GM21367 (cell line): ENCODE results near the gene RGS7BP.
"Not testable (repeated sequence)": the region's sequence is repeated elsewhere in the genome, so short reads cannot be mapped to it uniquely, and the experiment has no call there.

Experiments used
- ATAC-seq: cut with Tn5 transposase; IDR thresholded peaks from one replicate; pipeline ENCODE4 v1.9.1; 2021; ENCODE audit not compliant: unreplicated experiment

Gene RGS7BP

GRCh38 chr5:64557911-64558310 lies 52.1 kb downstream of the RGS7BP start:
- ATAC-seq = no peak

GRCh38 chr5:64558641-64559040 lies 52.8 kb downstream of the RGS7BP start:
- ATAC-seq = not testable (repeated sequence)

- no peak for ATAC-seq
Measured at GRCh38 chr5:64566310-64566916, 60.6 kb downstream of the RGS7BP start.

- ATAC-seq = no peak
Measured at GRCh38 chr5:64569858-64570257, 64.0 kb downstream of the RGS7BP start.

GRCh38 chr5:64570395-64570996 lies 64.7 kb downstream of the RGS7BP start:
- no peak for ATAC-seq

GRCh38 chr5:64575561-64575960 lies 69.7 kb downstream of the RGS7BP start:
- ATAC-seq = no peak

- no peak for ATAC-seq
Measured at GRCh38 chr5:64576250-64576649, 70.4 kb downstream of the RGS7BP start.

- no peak for ATAC-seq
Measured at GRCh38 chr5:64585646-64586045, 79.8 kb downstream of the RGS7BP start.

GRCh38 chr5:64587370-64587769 lies 81.6 kb downstream of the RGS7BP start:
- no peak for ATAC-seq

- ATAC-seq = no peak
Measured at GRCh38 chr5:64592730-64593341, 87.0 kb downstream of the RGS7BP start.

- no peak for ATAC-seq
Measured at GRCh38 chr5:64594025-64594424, 88.2 kb downstream of the RGS7BP start.

GRCh38 chr5:64594601-64595000 lies 88.8 kb downstream of the RGS7BP start:
- no peak for ATAC-seq

- no peak for ATAC-seq
Measured at GRCh38 chr5:64595031-64595855, 89.4 kb downstream of the RGS7BP start.

- no peak for ATAC-seq
Measured at GRCh38 chr5:64599226-64599625, 93.4 kb downstream of the RGS7BP start.

- ATAC-seq = no peak
Measured at GRCh38 chr5:64603676-64604075, 97.9 kb downstream of the RGS7BP start.

GRCh38 chr5:64606926-64607325 lies 101.1 kb downstream of the RGS7BP start:
- no peak for ATAC-seq

GRCh38 chr5:64612344-64612961 lies 106.6 kb downstream of the RGS7BP start:
- no peak for ATAC-seq

- ATAC-seq = no peak
Measured at GRCh38 chr5:64615895-64616294, 110.1 kb downstream of the RGS7BP start.

- no peak for ATAC-seq
Measured at GRCh38 chr5:64619609-64620008, 113.8 kb downstream of the RGS7BP start.

GRCh38 chr5:64622991-64623390 lies 117.2 kb downstream of the RGS7BP start:
- ATAC-seq = no peak

- ATAC-seq = no peak
Measured at GRCh38 chr5:64625678-64626077, 119.9 kb downstream of the RGS7BP start.
